DOHH2 (cell line): ENCODE results near the gene PCSK5.

Source experiments
- CTCF ChIP-seq: fragments of 200-600 bp; sonication (generic); IDR thresholded peaks from one replicate; pipeline ENCODE4 v1.5.1; 2014; ENCODE audit warnings: antibody characterized with exemption, mild to moderate bottlenecking, low read depth, low read length; ENCODE audit not compliant: poor library complexity, severe bottlenecking
- EZH2phosphoT487 ChIP-seq: fragments of 200-600 bp; sonication (generic); IDR thresholded peaks from 2 replicates; pipeline ENCODE4 v1.6.1; 2017; ENCODE audit warnings: borderline replicate concordance, mild to moderate bottlenecking, antibody characterized with exemption, low read length, moderate library complexity, mixed read lengths

- TF ChIP-seq CTCF (no peak), EZH2phosphoT487 (no peak)
These were observed 298.4 kb downstream of the PCSK5 start for GRCh38 chr9:76188905-76189304.
